GM19025 (cell line): Measurements from ENCODE around the gene FGF23.
"Not testable (repeated sequence)": the region's sequence is repeated elsewhere in the genome, so short reads cannot be mapped to it uniquely, and the experiment has no call there.

Source experiments
- ATAC-seq: cut with Tn5 transposase; IDR thresholded peaks from one replicate; pipeline ENCODE4 v1.9.1; 2021; ENCODE audit warnings: mild to moderate bottlenecking, low read depth, moderate library complexity; ENCODE audit not compliant: unreplicated experiment

FGF23 gene

DNA sequence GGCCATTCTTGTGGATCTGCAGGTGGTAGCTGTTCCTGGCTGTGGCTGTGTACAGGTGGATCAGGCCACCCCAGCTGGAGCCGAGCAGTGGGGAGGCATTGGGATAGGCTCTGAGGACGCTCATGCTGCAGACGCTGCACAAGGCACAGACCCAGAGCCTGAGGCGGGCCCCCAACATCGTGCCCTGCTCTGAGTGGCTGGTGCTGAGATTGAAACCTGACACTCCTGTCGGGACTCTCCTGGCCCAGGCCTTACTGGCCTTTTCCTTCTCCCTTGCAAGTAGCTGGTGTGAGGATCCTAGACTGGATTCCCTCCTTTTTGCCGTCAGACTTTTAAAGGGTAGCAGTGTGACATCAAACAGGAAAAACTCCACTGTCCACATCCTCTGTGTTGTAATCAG is at the start of gene FGF23:
FGF23 (minus strand) TSS at position 308 of the 400 bp plus-strand sequence; CDS start at position 178, 130 bp downstream.
- ATAC-seq: no peak

DNA sequence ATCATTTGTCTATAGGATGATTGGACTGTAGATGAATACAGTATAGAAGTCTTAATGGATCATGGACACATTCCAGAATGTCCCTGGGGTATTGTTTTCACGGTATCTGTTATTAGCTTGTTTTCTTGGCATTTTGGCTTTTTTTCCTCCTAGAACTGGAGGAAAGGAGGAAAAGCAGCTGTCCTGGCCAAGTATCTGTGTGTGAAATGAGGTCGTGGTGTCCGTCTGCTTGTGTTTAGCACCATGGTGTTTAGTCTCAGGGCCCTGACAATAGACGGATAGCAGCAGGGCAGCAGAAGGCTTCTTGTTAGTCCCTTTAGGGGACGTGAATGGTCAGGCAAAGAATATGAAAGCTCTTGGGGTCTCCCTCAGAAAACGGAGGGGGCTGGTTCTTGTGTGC is 44.9 kb upstream of the FGF23 start:
- ATAC-seq: no peak

DNA sequence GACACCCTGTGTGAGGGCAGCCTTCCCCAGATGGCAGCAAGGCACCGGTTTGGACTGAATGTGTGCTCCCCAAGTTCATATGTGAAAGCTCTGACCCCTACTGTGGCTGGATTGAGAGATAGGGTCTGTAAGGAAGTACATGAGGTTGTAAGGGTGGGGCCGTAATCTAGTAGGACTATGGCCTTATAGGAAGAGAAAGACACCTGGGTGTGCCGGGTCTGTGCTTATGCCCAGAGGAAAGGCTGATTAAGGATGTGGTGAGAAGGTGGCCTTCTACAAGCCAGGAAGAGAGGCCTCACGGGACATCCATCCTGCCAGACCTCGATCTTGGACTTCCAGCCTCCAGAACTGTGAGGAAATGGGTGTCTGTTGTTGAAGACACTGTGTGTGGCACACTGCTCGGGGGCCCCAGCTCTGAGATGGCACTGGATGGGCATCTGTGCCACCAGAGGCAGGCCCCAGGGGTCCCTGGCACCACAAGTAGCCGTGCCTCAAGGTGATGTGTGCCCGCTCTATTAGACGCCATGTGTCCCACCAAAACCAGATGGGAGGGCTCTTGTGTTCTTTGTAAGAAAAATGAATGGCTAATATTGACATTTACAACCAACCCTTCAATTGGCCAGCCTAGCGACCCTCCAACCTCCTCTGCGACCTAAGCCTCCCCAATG is 44.1 kb upstream of the FGF23 start:
- ATAC-seq: no peak

DNA sequence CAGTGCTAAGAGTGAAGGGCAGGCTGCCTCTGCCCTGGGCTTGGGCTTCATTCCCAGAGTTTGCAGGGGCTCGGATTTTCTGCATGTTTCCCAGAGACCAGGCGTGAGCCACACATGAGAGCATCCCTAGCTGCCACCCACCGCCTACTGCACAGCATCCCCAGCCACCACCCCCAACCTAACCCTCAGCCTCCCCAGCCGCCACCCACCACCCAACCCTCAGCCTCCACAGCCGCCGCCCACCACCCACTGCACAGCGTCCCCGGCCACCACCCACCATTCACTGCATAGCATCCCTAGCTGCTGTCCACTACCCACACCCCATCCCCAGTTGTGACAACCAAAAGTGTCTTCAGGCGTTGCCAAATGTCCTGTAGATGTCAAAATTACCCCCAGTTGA is 43.5 kb upstream of the FGF23 start:
- no peak for ATAC-seq

DNA sequence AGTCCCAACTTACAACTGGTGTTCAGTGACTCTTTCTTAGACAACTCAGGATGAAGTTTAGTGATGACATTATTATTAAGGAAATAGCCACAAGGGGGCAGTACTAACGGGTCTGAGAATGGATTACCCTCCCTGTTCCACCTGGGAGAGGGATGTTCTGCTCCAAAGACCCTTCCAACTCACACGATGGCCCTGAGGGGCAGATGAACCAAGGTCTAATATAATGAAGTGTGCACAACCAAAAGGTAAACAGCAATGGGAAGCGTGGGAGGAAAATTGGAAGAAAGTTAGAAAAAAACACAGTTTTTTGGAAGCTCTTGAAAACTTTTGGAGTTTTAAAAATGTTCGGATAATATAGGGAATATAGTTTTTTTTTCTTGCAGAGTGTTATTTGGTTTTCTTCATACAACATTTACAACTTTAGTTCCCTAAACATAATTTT is 42.1 kb upstream of the FGF23 start:
- no peak for ATAC-seq

DNA sequence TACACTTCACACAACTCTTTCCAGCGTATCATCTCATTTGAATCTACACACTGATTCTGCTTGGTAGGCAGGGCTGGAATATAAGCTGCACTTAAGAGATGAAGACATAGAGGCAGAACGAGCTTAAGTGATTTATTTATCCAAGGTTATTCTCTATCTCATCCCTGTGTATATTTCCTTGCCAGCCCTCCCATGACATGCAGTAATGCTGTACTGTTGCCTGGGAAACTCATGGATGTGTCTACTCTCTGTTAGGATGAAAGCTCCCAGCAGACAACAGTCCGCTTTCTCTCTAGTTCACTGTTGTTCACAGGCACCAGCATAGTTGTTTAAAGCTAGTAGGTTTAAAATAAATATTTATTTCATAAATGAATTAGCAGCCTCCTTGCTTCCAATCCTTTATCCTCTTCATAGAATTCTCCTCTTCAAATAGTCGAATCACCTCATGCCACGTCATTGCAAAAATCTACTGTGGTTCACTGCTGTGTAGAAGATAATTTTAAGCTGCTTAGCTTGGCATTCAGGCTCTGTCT is 40.7 kb upstream of the FGF23 start:
- ATAC-seq: no peak

DNA sequence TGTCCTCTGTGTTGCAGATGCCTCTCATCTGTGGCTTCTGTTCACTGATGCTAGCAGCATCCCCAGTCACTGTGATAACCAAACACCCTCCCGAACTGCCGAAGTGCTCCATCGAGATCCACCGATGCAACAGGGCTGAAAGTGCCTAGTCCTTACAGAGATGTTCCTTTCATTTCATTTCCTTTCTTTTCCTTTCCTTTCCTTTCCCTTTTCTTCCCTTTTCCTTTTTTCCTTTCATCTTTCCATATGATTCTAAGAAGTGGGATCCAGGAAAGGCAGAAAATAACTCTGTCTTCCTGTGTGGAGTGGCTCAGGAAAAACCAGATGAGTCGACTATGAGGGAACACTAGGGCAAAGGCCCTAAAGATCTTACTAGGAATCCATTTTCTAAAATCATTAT is 39.4 kb upstream of the FGF23 start:
- ATAC-seq: no peak

DNA sequence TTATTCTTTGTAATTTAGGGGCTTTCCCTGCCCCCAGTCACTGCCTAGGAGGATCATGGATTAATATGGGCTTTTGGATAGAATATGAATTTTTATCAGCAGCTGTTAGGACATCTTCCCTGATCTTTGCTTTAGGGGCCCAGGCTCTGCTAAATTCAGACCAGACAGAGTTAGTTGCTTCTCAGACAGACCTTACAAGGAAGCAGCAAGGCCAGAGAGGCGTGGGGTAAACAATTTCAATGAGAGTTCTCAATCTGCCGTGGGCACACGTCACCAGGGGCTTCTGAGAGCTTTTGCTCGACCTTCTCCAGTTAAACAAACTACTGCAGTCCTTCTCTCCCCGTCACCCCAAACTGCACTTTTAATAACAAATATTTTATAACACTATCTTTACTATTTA is 38.4 kb upstream of the FGF23 start:
- no peak for ATAC-seq

DNA sequence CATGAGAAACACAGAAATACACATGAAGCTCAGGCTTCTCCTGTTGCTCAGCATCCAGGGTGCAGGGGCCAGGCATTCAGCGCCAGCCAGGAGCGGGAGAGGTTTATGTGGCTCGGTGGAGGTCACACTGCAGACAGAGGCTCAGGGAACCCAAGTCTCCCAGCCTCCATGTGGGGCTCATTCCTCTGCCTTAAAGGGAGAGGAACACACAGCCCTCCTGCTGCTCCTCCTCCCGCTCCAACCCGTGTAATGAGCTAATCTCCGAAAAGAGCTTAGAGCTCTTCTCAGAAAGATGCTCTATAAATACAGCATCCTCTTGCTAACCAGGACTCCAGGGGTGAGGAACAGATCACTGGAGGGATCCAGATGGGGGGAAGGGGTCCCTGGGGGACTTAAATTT is 37.9 kb upstream of the FGF23 start:
- ATAC-seq: no peak

DNA sequence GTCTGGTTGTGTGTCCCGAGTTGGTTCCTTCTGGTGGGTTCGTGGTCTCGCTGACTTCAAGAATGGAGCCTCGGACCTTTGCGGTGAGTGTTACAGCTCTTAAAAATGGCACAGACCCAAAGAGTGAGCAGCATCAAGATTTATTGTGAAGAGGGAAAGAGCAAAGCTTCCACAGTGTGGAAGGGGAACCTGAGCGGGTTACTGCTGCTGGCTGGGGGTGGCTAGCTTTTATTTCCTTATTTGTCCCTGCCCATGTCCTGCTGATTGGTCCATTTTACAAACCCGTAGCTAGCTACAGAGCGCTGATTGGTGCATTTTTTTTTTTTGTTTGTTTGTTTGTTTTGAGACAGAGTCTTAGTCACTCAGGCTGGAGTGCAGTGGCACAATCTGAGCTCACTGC is 36.8 kb upstream of the FGF23 start:
- ATAC-seq: no peak

DNA sequence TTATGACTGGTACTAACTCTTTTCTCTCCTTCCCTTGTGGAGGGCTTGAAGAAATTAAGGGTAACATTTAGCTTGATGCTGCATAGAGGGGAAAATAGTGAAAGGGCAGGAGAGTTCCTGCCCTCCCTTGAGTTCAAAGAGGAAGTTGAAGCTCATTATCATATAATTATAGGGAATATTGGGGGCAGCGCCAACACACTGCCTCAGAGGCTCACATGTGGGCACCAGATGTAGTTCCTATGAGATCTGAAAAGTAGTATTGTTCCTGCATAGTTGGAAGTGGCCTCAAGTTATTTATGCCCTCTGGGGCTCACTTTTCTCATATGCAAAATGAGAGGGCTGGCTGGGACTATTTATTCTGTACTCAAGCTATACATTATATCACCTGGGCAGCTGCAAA is 33.0 kb upstream of the FGF23 start:
- ATAC-seq: no peak

DNA sequence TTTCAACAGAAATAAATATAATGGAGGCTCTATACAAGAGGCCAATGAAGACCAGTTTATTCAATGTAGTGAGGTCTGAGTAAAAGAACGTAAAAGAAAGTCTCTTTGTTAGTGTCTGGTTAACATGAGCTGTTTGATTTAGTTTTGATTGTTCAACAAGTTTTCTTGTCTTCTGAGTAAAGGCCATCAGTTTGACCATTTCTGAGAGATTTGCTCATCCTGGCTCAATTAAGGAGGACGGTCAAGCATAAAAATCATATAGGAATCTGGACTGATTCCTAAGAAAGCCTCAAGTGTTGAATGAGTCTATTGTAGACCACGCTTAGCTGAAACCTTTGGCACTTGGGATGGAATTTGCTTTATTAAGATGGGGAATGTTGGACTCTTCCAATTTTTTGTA is 32.5 kb upstream of the FGF23 start:
- no peak for ATAC-seq

DNA sequence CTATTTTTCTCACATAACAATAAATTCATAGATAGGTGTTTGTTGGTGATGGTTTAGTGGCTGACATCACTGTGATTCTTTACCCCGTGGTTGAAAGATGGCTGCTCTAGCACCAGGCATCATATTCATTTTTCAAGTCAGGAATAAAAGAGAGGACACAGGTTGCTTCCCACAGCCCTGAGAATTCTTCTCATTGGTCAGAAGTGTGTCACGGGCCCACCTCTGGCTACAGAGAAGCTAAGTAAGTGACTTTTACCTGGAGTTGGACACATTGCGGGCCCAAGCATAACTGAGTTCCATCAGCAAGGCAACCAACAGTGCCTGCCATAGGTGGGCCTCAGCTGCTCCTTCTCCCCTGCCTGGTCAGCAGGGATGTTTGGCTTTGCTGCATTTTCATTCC is 27.6 kb upstream of the FGF23 start:
- ATAC-seq: no peak

DNA sequence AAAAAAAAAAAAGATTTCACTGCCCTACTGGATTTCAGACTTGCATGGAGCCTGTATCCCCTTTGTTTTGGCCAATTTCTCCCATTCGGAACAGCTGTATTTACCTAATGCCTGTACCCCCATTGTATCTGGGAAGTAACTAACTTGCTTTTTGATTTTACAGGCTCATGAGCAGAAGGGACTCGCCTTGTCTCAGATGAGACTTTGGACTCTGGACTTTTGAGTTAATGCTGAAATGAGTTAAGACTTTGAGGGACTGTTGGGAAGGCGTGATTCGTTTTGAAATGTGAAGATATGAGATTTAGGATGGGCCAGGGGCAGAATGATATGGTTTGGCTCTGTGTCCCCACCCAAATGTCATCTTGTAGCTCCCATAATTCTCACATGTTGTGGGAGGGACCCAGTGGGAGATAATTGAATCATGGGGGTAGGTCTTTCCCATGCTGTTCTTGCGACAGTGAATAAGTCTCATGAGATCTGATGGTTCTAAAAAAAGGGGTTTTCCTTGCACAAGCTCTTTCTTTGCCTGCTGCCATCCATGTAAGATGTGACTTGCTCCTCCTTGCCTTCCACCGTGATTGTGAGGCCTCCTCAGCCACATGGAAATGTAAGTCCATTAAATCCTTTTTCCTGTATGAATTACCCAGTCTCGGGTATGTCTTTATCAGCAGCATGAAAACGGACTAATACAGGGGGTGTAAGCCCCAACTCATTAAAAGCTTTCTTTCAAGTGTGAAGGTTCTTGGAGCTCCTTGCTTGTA is 25.5 kb upstream of the FGF23 start:
- not testable (repeated sequence) for ATAC-seq

DNA sequence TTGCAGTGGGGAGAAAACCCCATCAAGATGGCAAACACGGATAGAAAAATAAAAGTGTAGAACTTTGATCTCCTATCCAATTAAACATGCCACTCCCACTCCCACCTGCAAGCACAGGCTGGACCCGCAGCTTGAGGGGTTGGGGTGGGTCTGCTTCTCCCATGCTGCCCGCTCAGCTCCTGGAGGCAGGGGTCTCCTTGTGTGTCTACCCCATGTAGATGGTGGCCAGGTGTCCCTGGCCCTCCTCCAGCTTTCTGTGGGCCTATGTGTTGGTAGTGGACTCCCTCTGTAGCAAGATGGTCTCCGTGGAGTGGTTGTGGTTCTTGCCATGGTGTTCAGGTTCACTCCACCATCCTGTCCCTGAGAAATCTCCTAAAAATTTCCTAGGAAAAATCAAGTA is 23.5 kb upstream of the FGF23 start:
- no peak for ATAC-seq

DNA sequence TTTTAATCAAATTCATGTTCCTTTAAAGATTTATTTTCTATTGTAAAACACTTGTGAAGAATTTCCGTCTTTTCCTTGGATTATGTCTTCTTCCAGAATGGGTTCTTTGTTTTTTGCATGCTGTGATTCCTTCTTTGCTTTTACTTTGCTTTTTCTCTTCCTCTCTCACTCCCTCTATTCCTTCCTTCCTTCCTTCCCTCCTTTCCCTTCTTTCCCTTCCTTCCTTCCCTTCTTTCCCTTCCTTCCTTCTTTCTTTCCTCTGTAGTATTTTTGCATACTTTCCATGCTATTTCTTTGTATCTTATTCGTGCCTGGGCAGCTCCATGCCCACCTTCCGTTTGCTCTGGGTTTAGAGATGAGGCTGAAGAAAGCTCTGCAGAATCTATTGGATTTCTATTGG is 21.6 kb upstream of the FGF23 start:
- no peak for ATAC-seq

DNA sequence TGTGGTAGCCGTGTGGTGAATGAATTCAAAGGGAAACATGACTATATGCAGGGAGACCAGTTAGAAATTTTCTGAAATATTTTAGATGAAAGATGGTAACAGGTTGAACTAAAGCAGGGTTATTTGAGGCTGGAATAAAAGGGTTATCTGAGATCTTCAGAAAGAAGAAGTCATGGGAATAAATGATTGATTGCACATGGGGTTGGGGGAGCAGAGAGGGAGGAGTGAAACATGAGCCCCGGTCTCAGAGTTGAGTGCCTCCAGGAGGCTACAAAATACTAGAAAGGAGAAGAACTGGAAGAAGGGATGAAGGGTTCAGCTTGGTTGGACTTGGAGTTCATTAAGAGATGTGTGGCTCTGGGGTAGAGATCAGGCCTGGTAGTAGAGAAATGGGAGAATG is 16.3 kb upstream of the FGF23 start:
- no peak for ATAC-seq

DNA sequence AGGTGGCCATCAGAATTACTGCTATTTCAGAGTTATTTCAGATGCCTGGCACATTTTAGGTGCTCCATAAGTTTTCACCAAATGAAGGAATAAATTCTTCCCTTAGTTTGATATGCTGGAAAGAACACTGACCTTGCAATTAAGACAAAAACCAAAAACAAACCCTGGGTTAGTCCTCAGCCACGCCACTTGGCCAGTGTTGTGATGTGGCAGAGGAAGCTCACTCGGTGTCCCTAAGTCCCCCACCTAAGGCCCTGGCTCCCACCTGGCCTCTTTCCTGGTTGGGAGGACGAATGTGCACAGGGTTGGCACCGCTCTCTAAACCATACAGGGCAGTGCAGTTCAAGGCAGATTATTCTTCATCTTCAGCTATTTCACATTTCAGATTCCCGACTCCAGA is 13.7 kb upstream of the FGF23 start:
- ATAC-seq: no peak

DNA sequence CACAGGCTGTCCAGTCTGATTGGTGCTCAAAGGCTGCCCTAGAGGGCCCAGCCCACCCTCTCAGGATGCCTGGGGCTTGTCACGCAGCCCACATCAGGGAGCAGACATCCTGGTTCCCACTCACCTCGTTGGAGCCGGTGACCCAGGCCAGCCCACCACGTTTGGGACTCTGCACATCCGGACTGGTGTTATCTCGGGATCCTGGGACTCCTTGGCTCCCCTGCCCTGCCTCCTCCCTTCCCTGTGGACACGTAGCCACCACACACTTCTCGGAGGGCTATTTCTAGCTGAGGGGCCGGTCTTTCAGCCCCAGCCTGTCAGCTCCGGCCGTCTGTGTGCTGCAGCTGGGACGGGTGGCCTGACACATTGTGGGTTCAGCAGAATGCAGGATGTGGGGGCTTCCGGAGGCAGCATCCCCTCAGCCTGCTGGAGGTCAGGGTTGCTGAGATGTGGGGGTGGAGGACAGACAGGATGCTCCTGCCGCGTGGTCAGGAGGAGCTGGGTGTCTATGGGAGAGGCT is 12.8 kb upstream of the FGF23 start:
- no peak for ATAC-seq

DNA sequence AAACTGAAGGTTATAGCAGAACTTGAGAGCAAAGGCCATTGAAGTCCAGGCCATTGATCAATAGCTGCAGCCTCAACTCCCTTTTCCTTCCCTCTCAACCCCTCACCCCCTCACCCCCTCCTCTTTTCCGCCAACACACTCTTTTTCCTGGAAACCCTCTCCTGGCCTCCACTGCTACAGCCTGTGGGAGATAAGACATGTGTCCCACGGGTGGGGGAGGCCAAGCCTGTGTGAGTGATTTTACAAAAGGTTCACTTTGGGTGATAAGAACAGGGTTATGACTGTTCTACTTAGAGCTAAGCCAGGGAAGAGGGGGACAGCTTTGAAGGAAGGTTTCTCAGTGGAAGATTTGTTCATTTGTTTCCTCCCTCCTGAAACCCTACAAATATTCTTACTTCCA is 9.2 kb upstream of the FGF23 start:
- ATAC-seq: no peak

DNA sequence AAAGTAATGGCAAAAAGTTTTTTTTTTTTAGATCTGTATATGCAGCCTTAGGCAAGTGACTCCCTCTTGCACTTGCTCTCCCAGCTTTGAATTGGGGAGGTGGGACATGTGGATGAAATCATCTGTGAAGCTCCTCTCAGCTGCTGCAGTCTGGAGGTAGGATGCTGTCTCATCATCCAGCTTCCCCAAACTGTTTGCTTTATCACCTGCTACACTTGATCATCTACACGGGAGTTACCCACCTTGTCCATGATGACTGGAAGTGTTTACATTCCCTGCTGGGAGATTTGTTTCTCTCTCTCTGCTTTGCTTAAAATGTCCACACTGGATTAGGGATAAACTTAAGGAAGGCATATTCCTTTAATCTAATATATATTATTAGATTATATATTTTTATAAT is 8.5 kb upstream of the FGF23 start:
- ATAC-seq: no peak

DNA sequence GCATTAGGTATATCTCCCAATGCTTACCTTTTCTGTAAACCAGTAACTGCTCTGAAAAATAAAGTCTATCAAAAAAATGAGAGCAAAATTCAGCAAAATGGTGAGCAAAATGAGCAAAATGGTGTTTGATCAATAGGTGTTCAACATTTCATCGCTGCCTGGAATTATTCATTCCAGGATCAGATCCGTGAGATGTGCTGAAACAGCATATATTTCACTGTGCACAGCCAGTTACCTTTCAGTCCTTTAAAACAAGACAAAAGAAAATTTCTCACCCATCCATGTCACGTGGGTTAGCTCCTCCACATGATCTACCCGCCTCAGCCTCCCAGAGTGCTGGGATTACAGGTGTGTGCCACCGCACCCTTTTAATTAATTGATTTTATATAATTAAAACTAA is 8.1 kb upstream of the FGF23 start:
- no peak for ATAC-seq
